Muscle layer of colon (tissue), 2 donors: ENCODE data around the gene NRL.
"Not testable (repeated sequence)": the region's sequence is repeated elsewhere in the genome, so short reads cannot be mapped to it uniquely, and the experiment has no call there.

Experiments
- H3K27ac ChIP-seq: one replicate; pipeline ENCODE4 v1.7.0; 2013; ENCODE audit warnings: low read depth, mild to moderate bottlenecking, low read length, moderate library complexity
- H3K27me3 ChIP-seq, 2 donors: one replicate each; pipeline ENCODE4 v1.7.0; 2013; ENCODE audit warnings: low read length in 2 of 2, mild to moderate bottlenecking in 2 of 2; ENCODE audit not compliant: insufficient read depth in 2 of 2, control insufficient read depth in 1 of 2
- H3K36me3 ChIP-seq: one replicate; pipeline ENCODE4 v1.7.0; 2013; ENCODE audit warnings: mild to moderate bottlenecking, low read length; ENCODE audit not compliant: insufficient read depth
- H3K4me1 ChIP-seq: one replicate; pipeline ENCODE4 v1.7.0; 2013; ENCODE audit warnings: mild to moderate bottlenecking, low read length; ENCODE audit not compliant: insufficient read depth
- H3K4me3 ChIP-seq, 2 donors: one replicate each; pipeline ENCODE4 v1.7.0; 2013; ENCODE audit warnings: low read length in 2 of 2, low read depth in 1 of 2, mild to moderate bottlenecking in 1 of 2, moderate library complexity in 1 of 2
- H3K9ac ChIP-seq: one replicate; pipeline ENCODE4 v1.7.0; 2013; ENCODE audit warnings: low read length
- H3K9me3 ChIP-seq: one replicate; pipeline ENCODE4 v1.7.0; 2013; ENCODE audit warnings: mild to moderate bottlenecking, low read length
- donor health status: abdominal sarcoma.
- donor health status: Adenocarcinoma of cecum.

NRL gene

DNA sequence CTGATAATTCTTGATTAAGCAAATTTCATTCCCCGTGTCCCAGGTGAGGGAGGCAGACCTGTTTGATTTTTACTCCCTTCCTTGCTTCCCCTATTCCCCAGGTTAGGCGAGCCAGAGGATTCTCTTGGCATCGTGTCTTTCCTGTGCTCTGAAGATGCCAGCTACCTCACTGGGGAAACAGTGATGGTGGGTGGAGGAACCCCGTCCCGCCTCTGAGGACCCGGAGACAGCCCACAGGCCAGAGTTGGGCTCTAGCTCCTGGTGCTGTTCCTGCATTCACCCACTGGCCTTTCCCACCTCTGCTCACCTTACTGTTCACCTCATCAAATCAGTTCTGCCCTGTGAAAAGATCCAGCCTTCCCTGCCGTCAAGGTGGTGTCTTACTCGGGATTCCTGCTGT lies 64.0 kb downstream of the NRL start:
- H3K4me3 ChIP-seq, H3K4me1 ChIP-seq, H3K9ac ChIP-seq, H3K36me3 ChIP-seq, H3K27ac ChIP-seq, H3K9me3 ChIP-seq, H3K27me3 ChIP-seq: not testable (repeated sequence)

DNA sequence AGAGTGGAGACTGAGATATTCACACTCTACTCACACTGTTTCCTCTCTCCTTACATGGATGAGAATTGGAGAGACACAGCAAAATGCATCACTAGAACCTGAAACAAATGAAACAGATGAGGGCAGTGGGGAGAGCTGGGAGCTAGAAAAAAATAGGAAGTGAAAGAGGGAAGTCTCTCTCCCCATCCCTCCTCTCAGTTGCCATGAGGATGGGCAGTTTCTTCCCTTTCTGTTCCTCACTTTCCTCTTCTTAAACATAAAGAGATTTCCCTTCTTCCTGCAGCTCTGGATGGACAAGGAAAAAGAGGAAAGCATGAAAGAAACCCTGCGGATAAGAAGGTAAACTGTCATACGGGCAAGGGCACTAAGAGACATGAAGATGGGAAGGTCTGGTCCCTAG lies 65.7 kb downstream of the NRL start:
- H3K9ac ChIP-seq, H3K27me3 ChIP-seq, H3K9me3 ChIP-seq, H3K36me3 ChIP-seq, H3K4me3 ChIP-seq, H3K27ac ChIP-seq, H3K4me1 ChIP-seq: not testable (repeated sequence)

DNA sequence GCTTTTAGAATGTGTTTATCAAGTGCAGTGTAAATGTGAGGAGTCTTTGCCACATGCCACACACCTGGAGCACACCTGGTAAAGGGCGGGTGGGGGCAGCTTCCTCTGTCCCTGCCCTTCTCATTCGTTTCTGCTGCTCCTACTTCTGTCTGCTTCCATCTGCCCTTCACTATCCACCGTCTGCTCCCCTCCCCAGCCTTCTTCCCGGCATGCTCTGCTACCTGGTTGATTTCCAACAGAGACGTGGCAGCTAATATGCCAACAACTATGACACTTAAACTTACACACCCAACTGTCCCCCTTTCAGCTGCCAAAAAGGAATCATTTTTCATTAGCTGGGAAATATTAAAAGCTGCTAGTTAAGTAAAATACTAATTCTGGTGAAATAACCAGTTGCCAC lies 72.0 kb downstream of the NRL start:
- H3K27me3 ChIP-seq: no peaks in the 10 kb centered on the region
- no peaks in the 10 kb centered on the region for H3K36me3 ChIP-seq
- H3K27ac ChIP-seq: no peak overlapping the region
- H3K9ac ChIP-seq: no peak overlapping the region
- no peaks in the 10 kb centered on the region for H3K9me3 ChIP-seq
- no peak overlapping the region for H3K4me3 ChIP-seq
- no peaks in the 10 kb centered on the region for H3K4me1 ChIP-seq

DNA sequence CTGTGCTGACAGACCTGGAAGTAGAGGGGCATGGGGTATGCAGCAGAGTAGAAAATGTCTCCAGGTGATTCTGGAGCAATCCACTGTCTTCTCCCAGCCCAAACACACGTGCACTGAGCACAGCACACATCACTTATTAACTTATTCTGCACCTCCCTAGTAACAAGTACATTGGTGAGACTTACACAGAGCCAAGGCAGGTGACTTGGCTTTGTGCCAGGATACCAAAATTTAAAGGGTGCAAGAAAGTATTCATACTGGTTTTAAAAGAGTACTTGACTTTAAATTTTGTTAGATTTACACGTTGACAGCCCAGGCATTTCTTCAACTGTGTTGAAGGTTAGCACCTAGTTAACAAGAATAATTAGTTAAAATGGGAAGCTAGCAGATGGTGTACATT lies 74.1 kb downstream of the NRL start:
- H3K9me3 ChIP-seq: no peaks in the 10 kb centered on the region
- peaks cover 4% of the 10 kb centered on the region for H3K4me1 ChIP-seq
- no peak overlapping the region for H3K4me3 ChIP-seq
- H3K27me3 ChIP-seq: no peaks in the 10 kb centered on the region
- no peaks in the 10 kb centered on the region for H3K36me3 ChIP-seq
- H3K9ac ChIP-seq: no peak overlapping the region
- H3K27ac ChIP-seq: no peak overlapping the region

DNA sequence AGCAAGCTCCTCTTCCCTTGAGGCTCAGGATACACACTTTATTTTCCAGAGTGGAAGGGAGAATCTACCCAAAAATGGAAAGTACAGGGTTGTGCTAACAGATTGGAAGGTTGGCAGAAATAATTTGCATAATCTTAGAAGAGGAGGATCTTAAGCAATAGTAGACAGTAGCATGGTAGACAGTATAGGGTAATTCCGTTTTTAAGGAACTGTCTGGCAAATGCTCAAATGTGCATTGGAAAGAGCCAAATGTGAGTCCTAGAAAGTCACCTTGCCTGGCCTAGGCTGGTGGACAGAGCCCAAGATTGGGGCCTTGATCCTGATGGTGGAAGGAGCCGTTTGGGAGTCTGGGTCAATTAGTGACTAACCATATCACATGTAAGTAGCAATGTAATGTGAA lies 76.1 kb downstream of the NRL start:
- Histone ChIP-seq H3K4me1 (peaks cover 4% of the 10 kb centered on the region), H3K27ac (no peak overlapping the region), H3K4me3 (no peak overlapping the region), H3K36me3 (no peaks in the 10 kb centered on the region), H3K27me3 (no peaks in the 10 kb centered on the region), H3K9ac (no peak overlapping the region), H3K9me3 (no peaks in the 10 kb centered on the region)

DNA sequence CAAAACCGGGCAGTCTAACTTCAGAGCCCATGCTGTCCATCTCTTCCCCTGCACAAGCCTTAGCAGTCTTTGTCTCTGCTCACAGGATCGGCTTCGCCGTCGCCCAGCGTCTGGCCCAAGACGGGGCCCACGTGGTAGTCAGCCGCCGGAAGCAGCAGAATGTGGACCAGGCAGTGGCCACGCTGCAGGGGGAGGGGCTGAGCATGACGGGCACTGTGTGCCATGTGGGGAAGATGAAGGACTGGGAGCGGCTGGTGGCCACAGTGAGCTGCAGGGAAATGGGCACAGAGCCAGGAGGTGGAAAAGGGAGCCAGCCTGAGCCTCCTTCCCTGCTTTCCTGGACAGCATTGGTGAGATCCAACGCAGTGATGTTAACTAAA lies 77.1 kb downstream of the NRL start:
- H3K27ac ChIP-seq: no peak overlapping the region
- no peaks in the 10 kb centered on the region for H3K9me3 ChIP-seq
- no peak overlapping the region for H3K4me3 ChIP-seq
- no peak overlapping the region for H3K9ac ChIP-seq
- H3K27me3 ChIP-seq: no peaks in the 10 kb centered on the region
- no peaks in the 10 kb centered on the region for H3K36me3 ChIP-seq
- peaks cover 4% of the 10 kb centered on the region for H3K4me1 ChIP-seq

DNA sequence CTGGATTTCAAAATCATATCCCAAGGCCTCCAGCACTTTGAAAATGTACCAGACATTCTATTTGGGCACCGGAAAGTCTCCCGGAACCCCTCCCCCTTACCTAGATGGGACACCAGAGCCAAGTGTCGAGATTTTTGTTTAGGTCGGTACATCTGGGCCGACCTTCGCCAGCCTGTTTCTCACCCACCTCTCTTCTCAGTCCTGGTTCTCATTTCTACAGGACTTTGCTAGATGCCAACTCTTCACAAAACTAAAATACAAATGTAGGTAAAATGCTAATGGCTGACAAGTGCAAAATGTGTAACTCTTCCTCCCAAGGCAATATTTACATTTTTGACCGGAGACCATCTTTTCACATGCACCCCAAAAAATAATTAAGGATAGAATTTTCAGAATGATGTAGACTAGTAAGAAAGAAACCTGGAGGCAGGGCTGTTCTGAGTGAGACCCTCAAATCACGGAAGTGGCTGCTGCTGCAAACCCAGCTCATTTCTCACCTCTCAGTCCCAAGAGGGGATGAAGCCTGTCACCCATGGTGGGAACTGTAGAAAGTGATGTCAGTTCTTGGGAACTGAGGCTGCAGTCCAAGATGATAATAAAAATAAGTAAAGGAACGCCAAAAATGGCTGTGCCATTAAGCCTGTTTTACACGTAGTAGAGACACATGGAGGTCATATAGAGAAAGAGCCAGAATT lies 77.6 kb downstream of the NRL start:
- Histone ChIP-seq H3K9ac (peak overlapping the region; percentile 47), H3K4me3 (peak overlapping the region; percentile 73 to 85), H3K27ac (peak overlapping the region; percentile 85)
- H3K36me3 ChIP-seq, H3K4me1 ChIP-seq, H3K9me3 ChIP-seq, H3K27me3 ChIP-seq: not testable (repeated sequence)

DNA sequence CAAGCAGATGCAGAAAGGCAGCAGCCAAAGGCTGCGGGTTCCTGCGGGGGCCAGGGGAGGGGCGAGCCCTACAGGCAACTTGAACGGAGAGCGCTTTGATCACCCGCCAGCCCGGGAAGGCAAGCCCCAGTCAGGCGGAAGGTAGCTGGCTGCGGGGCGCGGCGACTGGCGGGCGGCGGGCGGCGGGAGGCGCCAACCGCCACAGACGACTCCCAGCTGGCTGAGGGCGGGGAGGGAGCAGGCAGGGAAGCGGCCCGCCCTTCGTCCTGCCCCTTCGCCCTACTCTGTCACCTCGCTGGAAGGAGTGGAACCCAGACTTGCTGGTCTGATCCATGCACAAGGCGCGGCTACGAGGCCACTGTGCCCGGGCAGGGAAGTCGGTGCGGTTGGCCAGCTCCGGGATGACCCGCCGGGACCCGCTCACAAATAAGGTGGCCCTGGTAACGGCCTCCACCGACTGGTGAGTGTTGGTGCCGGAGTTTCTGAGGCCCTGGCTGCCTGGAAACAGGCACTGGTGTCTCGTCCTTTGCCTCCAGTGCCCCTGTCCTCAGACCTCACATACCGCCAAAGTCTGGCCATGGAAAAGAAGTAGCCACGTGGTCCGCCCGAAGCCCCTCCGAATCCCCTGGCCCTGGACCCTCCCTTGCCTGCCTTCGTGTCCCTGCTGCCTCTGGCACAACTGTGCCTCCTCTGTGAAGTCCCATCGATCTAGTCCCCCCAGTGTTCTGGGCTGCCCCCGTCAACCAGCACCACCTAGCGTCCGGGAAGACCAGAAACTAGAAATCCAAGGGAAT lies 78.4 kb downstream of the NRL start:
- peak overlapping the region; percentile 47 for H3K9ac ChIP-seq
- no peaks in the 10 kb centered on the region for H3K27me3 ChIP-seq
- peaks cover 4% of the 10 kb centered on the region for H3K4me1 ChIP-seq
- no peaks in the 10 kb centered on the region for H3K9me3 ChIP-seq
- H3K27ac ChIP-seq: peak overlapping the region; percentile 85
- H3K36me3 ChIP-seq: no peaks in the 10 kb centered on the region
- H3K4me3 ChIP-seq: peak overlapping the region; percentile 73 to 85

DNA sequence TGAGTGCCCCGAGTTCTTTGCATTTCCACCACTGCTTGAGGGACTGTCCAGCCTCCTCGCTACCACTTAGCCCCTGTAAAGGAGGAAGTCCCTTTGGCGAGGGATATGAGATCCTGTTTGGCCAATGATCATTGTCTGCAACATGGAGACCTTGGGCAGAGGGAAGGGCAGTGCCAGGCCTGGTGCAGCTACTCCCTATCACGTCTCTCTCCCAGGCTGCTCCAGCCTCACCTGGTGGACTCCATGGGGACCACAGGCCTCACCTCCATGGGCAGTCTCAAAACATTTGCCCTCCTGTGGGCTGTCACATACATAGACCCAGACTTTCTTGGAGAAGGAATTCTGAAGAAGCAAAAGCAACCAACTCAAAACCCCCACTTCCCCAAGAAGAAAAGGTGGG lies 79.0 kb downstream of the NRL start:
- peak overlapping the region; percentile 73 to 85 for H3K4me3 ChIP-seq
- H3K36me3 ChIP-seq, H3K9ac ChIP-seq, H3K27me3 ChIP-seq, H3K27ac ChIP-seq, H3K4me1 ChIP-seq, H3K9me3 ChIP-seq: not testable (repeated sequence)

DNA sequence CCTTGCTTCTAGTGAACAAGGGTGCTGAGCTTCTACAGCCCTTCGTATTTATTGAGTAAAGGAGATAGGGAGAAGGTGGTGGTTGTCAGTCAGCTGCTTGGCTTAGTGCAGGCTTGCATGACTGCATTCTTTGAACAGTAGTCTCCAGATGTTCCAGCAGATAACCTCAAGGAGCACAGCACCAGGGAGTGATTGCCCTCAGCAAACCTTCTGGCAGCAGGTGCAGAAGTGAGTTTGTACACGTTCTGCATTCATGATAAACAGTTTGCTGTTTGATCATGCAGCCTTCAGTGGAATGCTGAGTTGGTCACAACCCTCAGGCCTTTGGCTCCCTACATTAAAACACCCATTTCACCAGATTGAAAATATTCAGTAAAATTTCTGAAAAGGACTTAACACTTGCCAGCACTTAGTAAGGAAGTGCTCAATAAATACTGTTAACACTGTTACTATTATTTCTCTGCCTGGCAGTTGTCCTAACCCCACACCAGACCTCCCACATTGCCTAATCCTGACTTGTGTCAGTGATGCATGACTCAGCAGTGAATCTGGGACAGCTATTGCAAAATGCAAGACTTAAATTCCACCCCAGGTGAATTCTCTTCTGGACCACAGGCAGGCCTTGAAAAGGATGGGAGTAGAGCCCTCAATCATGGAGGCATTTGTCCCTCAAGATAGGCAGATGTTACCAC lies 81.9 kb downstream of the NRL start:
- Histone ChIP-seq H3K4me3 (no peak overlapping the region), H3K4me1 (peaks cover 4% of the 10 kb centered on the region), H3K36me3 (no peaks in the 10 kb centered on the region), H3K9ac (no peak overlapping the region), H3K27me3 (no peaks in the 10 kb centered on the region), H3K27ac (no peak overlapping the region), H3K9me3 (no peaks in the 10 kb centered on the region)

DNA sequence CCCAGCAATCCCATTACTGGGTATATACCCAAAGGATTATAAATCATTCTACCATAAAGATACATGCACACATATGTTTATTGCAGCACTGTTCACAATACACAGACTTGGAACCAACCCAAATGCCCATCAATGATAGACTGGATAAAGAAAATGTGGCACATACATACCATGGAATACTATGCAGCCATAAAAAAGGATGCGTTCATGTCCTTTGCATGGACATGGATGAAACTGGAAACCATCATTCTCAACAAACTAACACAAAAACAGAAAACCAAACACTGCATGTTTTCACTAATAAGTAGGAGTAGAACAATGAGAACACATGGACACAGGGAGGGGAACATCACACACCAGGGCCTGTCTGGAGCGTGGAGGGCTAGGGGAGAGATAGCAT lies 83.4 kb downstream of the NRL start:
- not testable (repeated sequence) for H3K4me1 ChIP-seq, H3K36me3 ChIP-seq, H3K27me3 ChIP-seq, H3K9ac ChIP-seq, H3K9me3 ChIP-seq, H3K27ac ChIP-seq, H3K4me3 ChIP-seq
